Neural crest cell (in vitro differentiated cells): ENCODE measurements around the gene EOGT. TPM values are rescaled to one million over a fixed set of nuclear protein-coding genes. Genes with fewer than 3 reads are reported as not detected.
A peak's percentile ranks its signal among the peaks of the same experiment; 100 is the strongest.

Experiments used
- DNase-seq: peaks from one replicate; pipeline ENCODE4 v3.0.0; 2021; ENCODE audit warnings: low read depth, mixed read lengths, low spot score
- H3K27ac Mint-ChIP-seq: one replicate; pipeline ENCODE4 v1.8.0; 2021; ENCODE audit warnings: mild to moderate bottlenecking, mixed read lengths; ENCODE audit not compliant: unreplicated experiment
- H3K27me3 Mint-ChIP-seq: 2 replicates; pipeline ENCODE4 v1.8.0; 2021; ENCODE audit warnings: low read depth, mild to moderate bottlenecking, mixed read lengths
- H3K36me3 Mint-ChIP-seq: 2 replicates; pipeline ENCODE4 v1.8.0; 2021; ENCODE audit warnings: low read depth, mild to moderate bottlenecking, mixed read lengths
- H3K4me1 Mint-ChIP-seq: 2 replicates; pipeline ENCODE4 v1.8.0; 2021; ENCODE audit warnings: mixed read lengths
- H3K4me3 Mint-ChIP-seq: one replicate; pipeline ENCODE4 v1.8.0; 2021; ENCODE audit warnings: mild to moderate bottlenecking, mixed read lengths
- H3K9me3 Mint-ChIP-seq: 2 replicates; pipeline ENCODE4 v1.8.0; 2021; ENCODE audit warnings: mixed read lengths
- CTCF ChIP-seq: fragments of 200-600 bp; sonication (generic); conservative IDR thresholded peaks from 2 replicates; pipeline ENCODE4 v1.5.0; 2021; ENCODE audit warnings: antibody characterized with exemption, mild to moderate bottlenecking
- long read RNA-seq: library from polyadenylated mRNA; unstranded; transcript quantifications from one replicate; pipeline ENCODE4 v2.0.0, GENCODE V29; 2020
- total RNA-seq: library from RNA; stranded (reverse); gene quantifications from 2 replicates; pipeline ENCODE4 v1.2.1, GENCODE V29; 2021

The EOGT gene
- 16.2 and 18.6 TPM in 2 replicates for total RNA-seq
- long read RNA-seq, full-length matches to known transcripts: 5 of 23 reads
- long read RNA-seq, partial matches to known transcripts: 6 of 23 reads
- long read RNA-seq, other reads (novel, unspliced or antisense): 12 of 23 reads

GRCh38 chr3:69013253-69014021, at the start of gene EOGT:
Gene EOGT (minus strand): TSS chr3:69013684. CDS start chr3:69009846, 3,838 bp downstream.
- Mint-ChIP-seq H3K27me3 (no peaks in the 10 kb centered on the region), H3K4me1 (peaks cover 52% of the 10 kb centered on the region), H3K9me3 (no peaks in the 10 kb centered on the region), H3K4me3 (peak within 1 kb of the TSS; percentile 89), H3K36me3 (no peaks in the 10 kb centered on the region), H3K27ac (no peak within 1 kb of the TSS)
- peak; percentile 81 for DNase-seq
- TF ChIP-seq CTCF: peak; percentile 69

GRCh38 chr3:69059688-69060087, 46.2 kb upstream of the EOGT start:
- Mint-ChIP-seq H3K4me3 (no peak overlapping the region), H3K27me3 (no peaks in the 10 kb centered on the region), H3K36me3 (peaks cover 26% of the 10 kb centered on the region), H3K9me3 (no peaks in the 10 kb centered on the region), H3K4me1 (peaks cover under 1% of the 10 kb centered on the region), H3K27ac (no peak overlapping the region)
- TF ChIP-seq CTCF: no peak
- no peak for DNase-seq

- Mint-ChIP-seq H3K9me3 (no peaks in the 10 kb centered on the region), H3K4me3 (no peak overlapping the region), H3K27me3 (no peaks in the 10 kb centered on the region), H3K36me3 (peaks cover 26% of the 10 kb centered on the region), H3K27ac (no peak overlapping the region), H3K4me1 (no peaks in the 10 kb centered on the region)
- no peak for DNase-seq
- no peak for TF ChIP-seq CTCF
Observed at GRCh38 chr3:69058947-69059224, 45.4 kb upstream of the EOGT start.

- Mint-ChIP-seq H3K27ac (no peak overlapping the region), H3K4me1 (no peaks in the 10 kb centered on the region), H3K36me3 (peaks cover 26% of the 10 kb centered on the region), H3K4me3 (no peak overlapping the region), H3K9me3 (no peaks in the 10 kb centered on the region), H3K27me3 (no peaks in the 10 kb centered on the region)
- DNase-seq: no peak
- TF ChIP-seq CTCF: no peak
Observed at GRCh38 chr3:69058180-69058946, 44.9 kb upstream of the EOGT start.

GRCh38 chr3:69052472-69052898, 39.0 kb upstream of the EOGT start:
- H3K27ac Mint-ChIP-seq: peak overlapping the region; percentile 98
- peaks cover 3% of the 10 kb centered on the region for H3K36me3 Mint-ChIP-seq
- H3K27me3 Mint-ChIP-seq: no peaks in the 10 kb centered on the region
- no peak for TF ChIP-seq CTCF
- no peaks in the 10 kb centered on the region for H3K9me3 Mint-ChIP-seq
- no peak for DNase-seq
- H3K4me1 Mint-ChIP-seq: peaks cover 34% of the 10 kb centered on the region
- H3K4me3 Mint-ChIP-seq: peak overlapping the region; percentile 93
